Astrocyte of the hippocampus (primary cell): ENCODE measurements around the gene THSD7B.
A peak's percentile ranks its signal among the peaks of the same experiment; 100 is the strongest.
"Not testable (repeated sequence)": the region's sequence is repeated elsewhere in the genome, so short reads cannot be mapped to it uniquely, and the experiment has no call there.

Experiments used
- DNase-seq: peaks from one replicate; pipeline ENCODE4 v3.0.0; 2011; ENCODE audit warnings: low read depth, low spot score

The THSD7B gene

DNA sequence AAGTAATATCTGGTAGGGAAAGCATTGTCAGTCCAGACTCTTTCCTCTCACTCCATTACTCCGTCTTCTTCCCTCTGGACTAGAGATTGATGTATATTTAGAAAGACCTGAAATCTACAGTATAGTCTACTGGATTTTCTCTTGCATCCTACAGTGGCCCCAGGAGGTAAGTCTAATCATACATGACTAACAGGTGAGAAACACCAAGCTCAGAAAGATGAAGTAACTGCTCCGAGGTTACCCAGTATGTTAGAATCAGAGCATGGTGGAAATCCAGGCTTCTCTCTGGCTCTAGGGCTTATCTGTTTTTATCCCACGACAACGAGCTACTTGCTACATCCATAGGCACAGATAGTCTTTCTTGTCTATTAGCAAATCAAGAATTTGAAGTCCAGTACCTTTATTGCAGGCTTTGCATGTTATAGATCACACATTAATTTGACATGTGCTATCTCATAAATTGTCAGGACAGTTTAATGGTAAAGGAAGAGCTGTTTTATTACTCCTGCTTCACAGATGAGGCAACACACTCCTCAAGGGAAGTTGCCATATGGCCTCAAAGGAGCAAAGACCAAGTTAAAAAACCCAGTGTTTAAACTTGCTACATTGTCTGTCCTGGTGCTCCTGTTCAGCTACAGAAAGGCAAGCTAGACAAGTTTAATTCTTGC lies 484.3 kb downstream of the THSD7B start:
- no peak for DNase-seq

DNA sequence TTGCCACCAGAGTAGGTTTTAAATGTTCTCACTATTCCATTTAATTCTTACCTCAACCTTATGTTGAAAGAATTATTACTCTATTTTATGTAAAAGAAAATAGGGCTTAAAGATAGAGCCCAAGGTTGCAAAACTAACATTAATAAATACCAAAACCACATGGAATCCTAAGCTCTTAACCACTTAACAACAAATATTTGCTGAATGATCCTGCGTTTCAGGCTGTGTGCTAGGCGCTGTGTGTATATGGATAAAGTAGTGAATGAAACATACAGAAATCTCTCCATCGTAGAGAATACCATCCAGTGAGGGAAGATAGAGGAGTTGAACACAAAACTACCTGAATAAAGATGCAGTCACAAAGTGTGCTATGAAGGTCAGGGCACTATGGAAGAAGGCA lies 485.1 kb downstream of the THSD7B start:
- no peak for DNase-seq

DNA sequence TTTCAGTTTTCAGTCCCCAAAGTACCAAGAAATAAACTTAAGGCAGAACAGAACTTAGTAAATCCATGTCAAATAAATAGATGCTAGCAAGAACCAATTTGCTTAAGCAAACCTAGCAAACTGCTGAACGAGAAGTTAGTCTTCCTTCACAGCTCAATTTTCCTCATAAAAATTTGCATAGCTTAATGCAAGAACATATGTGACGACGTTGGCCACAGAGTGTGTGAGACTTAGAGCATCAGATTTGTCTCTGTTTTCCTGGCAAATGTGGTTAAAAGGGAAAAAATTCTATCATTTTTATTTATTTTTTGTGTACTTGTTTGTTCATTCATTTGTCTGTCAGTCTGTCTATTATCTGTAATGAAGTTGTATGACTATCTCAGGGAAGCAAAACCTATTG lies 485.7 kb downstream of the THSD7B start:
- no peak for DNase-seq

GRCh38 chr2:137252934-137253333 lies 487.6 kb downstream of the THSD7B start:
- DNase-seq, result peak; percentile 54

DNA sequence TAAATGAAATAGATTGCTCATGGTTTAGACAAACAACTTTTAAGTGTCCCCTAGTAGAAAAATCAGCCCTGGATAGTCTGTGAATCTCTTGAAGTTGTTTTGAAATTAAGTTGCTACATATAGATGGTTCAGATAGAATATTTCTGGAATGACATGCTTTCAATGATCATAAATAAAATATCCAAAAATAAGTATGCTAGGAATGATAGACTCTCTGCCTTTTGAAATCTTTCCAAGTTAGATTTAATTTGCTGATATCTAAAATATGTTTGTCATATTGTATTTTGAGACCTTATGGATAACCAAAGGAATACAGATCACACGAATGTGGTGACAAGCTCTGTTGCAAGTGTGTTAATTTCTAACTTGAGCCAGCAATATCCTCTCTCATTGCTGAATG lies 488.7 kb downstream of the THSD7B start:
- DNase-seq, result no peak

GRCh38 chr2:137255345-137255744 lies 490.0 kb downstream of the THSD7B start:
- DNase-seq, result no peak

GRCh38 chr2:137255990-137256389 lies 490.6 kb downstream of the THSD7B start:
- peak; percentile 44 for DNase-seq

DNA sequence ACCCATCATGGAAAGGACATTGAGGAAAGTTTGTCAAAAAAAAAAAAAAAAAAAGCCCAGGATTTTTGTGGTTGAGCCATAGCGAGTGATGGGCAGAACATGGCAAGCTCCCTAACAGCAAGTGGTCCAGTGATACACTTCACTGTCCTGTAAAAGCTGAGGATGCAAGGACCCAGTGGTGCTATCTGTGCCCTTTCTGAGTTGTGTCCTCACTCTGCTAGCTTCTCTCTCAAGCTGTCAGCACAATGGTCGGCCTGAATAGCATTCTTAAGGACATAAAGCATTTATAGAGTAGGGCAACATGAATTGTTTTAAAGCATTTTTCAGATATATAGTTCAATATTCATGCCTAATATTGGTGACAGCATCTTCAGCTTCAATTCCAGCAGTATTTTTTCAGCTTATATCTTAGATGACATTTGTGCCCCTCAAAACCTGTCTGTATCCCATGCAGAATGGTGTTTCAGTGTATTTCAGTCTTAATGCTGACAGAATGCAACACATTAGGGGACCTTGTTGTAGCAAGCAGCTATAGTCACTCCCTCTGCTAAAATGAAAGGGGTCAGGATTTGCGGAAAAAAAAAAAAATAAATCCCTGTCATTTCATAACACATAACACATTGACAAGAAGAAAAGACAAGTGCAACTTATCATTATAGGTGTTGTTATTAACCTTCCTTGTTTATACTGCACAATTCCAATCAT lies 496.7 kb downstream of the THSD7B start:
- DNase-seq, result no peak

GRCh38 chr2:137262594-137262993 lies 497.2 kb downstream of the THSD7B start:
- no peak for DNase-seq

- peak; percentile 1 for DNase-seq
Observed at GRCh38 chr2:137287913-137288639, 522.7 kb downstream of the THSD7B start.

DNA sequence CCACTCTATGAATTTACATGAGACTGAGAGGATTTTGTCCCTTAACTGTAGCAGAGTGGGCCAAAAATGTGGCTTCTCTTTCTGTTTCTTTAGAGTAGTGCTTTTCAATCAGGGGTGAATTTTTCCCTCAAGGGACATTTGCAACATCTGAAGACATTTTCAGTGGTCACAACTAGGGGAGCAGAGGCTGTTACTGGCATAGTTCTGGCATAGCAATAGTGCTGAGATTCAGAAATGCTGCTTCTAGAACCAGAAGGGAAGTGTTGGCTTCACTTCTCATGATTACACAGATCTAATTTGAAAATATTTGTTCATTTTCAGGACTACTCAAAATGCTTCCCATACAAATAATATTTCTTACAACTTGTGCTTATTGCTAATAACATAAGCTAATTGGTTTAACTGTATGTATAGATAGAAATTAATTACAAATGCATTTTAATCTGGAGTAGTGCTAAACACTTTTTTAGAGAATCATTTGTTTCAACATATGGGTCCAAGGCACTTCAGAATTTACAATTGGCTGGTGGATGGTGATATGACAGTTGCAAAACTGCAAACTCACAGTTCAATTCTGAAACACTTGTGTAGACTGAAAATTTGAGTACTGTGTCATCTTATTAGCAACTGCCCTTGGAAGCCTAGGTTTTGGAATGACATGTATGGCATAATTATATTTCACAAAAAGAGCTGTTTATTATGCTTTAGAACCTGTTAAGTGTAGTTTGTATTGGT lies 526.7 kb downstream of the THSD7B start:
- no peak for DNase-seq

DNA sequence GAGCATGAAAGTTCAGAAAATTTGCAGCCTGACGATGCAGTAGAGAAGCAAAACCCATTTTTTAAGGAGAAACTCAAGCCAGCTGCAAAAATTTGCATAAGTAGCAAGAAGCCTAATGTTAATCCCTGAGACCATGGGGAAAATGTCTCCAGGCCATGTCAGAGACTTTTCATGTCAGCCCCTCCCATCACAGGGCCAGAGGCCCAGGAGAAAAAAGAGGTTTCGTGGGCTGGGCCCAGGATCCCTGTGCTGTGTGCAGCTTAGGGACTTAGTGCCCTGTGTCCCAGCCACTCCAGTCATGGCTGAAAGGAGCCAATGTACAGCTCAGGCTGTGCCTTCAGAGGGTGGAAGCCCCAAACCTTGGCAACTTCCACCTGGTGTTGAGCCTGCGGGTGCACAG lies 533.0 kb downstream of the THSD7B start:
- no peak for DNase-seq

DNA sequence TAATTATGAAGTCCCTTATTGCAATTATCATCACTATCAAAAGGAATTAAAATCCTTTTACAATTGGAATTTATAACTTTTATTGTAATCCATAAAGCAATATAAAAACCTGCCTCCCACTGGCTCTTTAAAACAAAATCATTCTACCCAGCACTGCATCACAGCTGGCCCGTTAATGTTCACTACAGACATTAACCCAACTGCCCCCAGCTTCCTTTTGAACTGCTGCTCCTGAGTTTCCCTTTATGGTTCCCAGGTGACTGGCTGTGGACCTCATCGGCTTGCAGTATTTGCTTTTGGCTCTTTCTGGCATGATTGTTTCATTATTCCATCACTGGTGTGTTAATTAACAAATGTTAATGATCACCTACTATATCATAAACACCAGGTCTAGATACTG lies 535.6 kb downstream of the THSD7B start:
- DNase-seq, result no peak

GRCh38 chr2:137302957-137303356 lies 537.6 kb downstream of the THSD7B start:
- DNase-seq, result no peak

- no peak for DNase-seq
Observed at GRCh38 chr2:137316075-137316474, 550.7 kb downstream of the THSD7B start.

GRCh38 chr2:137321566-137321965 lies 556.2 kb downstream of the THSD7B start:
- DNase-seq, result no peak

GRCh38 chr2:137331562-137331961 lies 566.2 kb downstream of the THSD7B start:
- DNase-seq, result not testable (repeated sequence)

- peak; percentile 2 for DNase-seq
Observed at GRCh38 chr2:137333386-137334165, 568.2 kb downstream of the THSD7B start.

DNA sequence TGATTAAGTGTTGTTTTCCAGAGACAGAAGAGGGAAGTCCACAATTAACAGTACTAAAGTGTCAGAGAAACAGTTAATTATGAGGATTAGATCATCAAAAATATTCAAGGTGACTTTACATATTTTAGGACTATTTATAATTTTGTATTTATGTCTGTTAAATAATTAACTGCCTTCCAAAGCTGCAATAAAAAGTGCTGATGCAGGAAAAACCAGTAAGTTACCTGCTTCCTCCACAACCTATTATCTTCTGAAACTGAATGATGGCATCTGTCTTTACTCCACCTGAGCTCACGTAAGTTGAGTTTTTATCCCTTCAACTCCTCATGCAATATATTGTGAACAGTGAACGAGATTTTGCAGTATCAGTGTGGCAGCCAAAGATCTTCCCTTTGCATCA lies 570.7 kb downstream of the THSD7B start:
- DNase-seq, result no peak

DNA sequence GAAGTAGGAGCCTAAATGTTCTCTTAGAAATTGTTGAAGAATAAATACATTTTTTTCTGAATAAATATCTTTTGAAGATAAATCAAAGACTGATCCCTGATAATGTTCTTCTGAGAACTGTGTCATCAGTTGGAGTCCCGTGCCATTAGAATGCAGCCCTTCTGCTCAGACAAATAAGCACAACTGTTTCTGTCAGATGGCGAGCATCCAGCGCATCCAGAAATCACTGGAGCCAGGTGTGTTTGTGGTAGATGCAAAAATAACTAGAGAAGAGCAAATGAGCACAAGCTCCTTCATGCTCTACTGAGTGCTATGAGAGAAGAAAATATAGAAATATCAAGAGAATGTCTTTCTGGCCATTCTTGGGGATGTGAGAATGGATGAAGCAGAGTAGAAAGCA lies 573.7 kb downstream of the THSD7B start:
- no peak for DNase-seq

GRCh38 chr2:137345994-137346393 lies 580.6 kb downstream of the THSD7B start:
- DNase-seq, result no peak
